Adrenal gland (tissue), 12 donors: ENCODE data around the gene SH2B2. TPM values are rescaled to one million over a fixed set of nuclear protein-coding genes. Genes with fewer than 3 reads are reported as not detected.

ENCODE experiments used
- DNase-seq, 7 donors: peaks; one replicate each; pipeline ENCODE4 v3.0.0-alpha.2; 2019 to 2020
- H3K27ac ChIP-seq, 5 donors: fragments of 200-600 bp; sonication (generic) in 4 of 5; 1 replicate in 3 of 5; 2 replicates in 2 of 5; pipeline versions ENCODE4 v1.5.1 to v1.8.0; 2016 to 2020; ENCODE audit warnings: mild to moderate bottlenecking in 1 of 5
- H3K27me3 ChIP-seq: fragments of 200-600 bp; 2 replicates; pipeline ENCODE4 v1.8.0; 2021
- H3K36me3 ChIP-seq, 2 donors: fragments of 200-600 bp; replicated peaks in 1 of 2; 1 replicate in 1 of 2; 2 replicates in 1 of 2; pipeline versions ENCODE4 v1.5.1 to v1.8.0; 2018 to 2022
- H3K4me1 ChIP-seq, 2 donors: fragments of 200-600 bp; replicated peaks in 1 of 2; 1 replicate in 1 of 2; 2 replicates in 1 of 2; pipeline versions ENCODE4 v1.5.1 to v1.8.0; 2018 to 2021
- H3K4me3 ChIP-seq, 4 donors: fragments of 200-600 bp; sonication (generic) in 3 of 4; one replicate each; pipeline ENCODE4 v1.5.1; 2016 to 2018
- H3K9me3 ChIP-seq, 3 donors: fragments of 200-600 bp; sonication (generic) in 1 of 3; replicated peaks in 1 of 3; 1 replicate in 2 of 3; 2 replicates in 1 of 3; pipeline versions ENCODE4 v1.5.1 to v1.8.0; 2016 to 2021
- POLR2A ChIP-seq, 2 donors: fragments of 450-650 bp; IDR thresholded peaks; one replicate each; pipeline ENCODE4 v1.6.1; 2017; ENCODE audit warnings: antibody characterized with exemption in 2 of 2, mild to moderate bottlenecking in 2 of 2, moderate library complexity in 1 of 2
- WGBS, 4 donors: extraction: QIAGEN DNeasy Blood & Tissue Kit in 2 of 4; methylation state at CpG; one replicate each; pipeline versions ENCODE4 v1.1.5 to v1.1.7; 2013 to 2017; 5-methylcytosine and 5-hydroxymethylcytosine counted together
- intact Hi-C, 2 donors: fragments of 100-400 bp; cut with DNase I; formaldehyde crosslinking; loops; one replicate each; pipeline versions ENCODE4 v1.14.1 to v1.15.0; 2022 to 2023
- polyA plus RNA-seq, 3 donors: library from polyadenylated mRNA; stranded (reverse); fragments of 200-250 nt in 2 of 3; fragments of 350-450 nt in 1 of 3; fragmentation: Illumina TruSeq in 1 of 3; extraction: RNeasy Lipid Tissue Mini Kit (QIAGEN cat#74804) in 1 of 3; gene quantifications; one replicate each; pipeline ENCODE4 v1.2.3, GENCODE V29; 2013 to 2014
- total RNA-seq, 9 donors: library from RNA; depleted of rRNA in 4 of 9; stranded (reverse); fragments of >200 nt in 4 of 9; fragments of 120-200 nt in 1 of 9; fragmentation: NEBNext Ultra II Directional in 1 of 9; extraction: Animal tissue kit (Norgen Biotek cat#: 25700) in 1 of 9; gene quantifications; one replicate each; pipeline versions ENCODE4 v1.1.0 to v1.2.4, GENCODE V29; 2013 to 2023
- TF ChIP-seq, protein P1 (sequence below), 6 experiments: fragments of 450-650 bp in 4 of 6; fragments of 200-600 bp in 2 of 6; sonication (generic) in 1 of 6; IDR thresholded peaks; 1 replicate in 5 of 6; 2 replicates in 1 of 6; pipeline versions ENCODE4 v1.5.1 to v1.8.0; 2016 to 2021; ENCODE audit warnings: antibody characterized with exemption in 6 of 6, mild to moderate bottlenecking in 2 of 6, moderate library complexity in 1 of 6
- donor health status: healthy with polysubstance abuse.
- donor health status: Bipolar disorder and iron deficiency.
- donor health status: DM: yes; HTN: yes; CAD: no.
- donor health status: DM: no; HTN: no; CAD: no.
- donor health status: DM: no; HTN: no; CAD: no.
- donor health status: DM: yes; HTN: yes; CAD: no.

The SH2B2 gene
- total and polyA plus RNA-seq, 12 donors: 0.55 to 22.8 (median 5.0) TPM

DNA sequence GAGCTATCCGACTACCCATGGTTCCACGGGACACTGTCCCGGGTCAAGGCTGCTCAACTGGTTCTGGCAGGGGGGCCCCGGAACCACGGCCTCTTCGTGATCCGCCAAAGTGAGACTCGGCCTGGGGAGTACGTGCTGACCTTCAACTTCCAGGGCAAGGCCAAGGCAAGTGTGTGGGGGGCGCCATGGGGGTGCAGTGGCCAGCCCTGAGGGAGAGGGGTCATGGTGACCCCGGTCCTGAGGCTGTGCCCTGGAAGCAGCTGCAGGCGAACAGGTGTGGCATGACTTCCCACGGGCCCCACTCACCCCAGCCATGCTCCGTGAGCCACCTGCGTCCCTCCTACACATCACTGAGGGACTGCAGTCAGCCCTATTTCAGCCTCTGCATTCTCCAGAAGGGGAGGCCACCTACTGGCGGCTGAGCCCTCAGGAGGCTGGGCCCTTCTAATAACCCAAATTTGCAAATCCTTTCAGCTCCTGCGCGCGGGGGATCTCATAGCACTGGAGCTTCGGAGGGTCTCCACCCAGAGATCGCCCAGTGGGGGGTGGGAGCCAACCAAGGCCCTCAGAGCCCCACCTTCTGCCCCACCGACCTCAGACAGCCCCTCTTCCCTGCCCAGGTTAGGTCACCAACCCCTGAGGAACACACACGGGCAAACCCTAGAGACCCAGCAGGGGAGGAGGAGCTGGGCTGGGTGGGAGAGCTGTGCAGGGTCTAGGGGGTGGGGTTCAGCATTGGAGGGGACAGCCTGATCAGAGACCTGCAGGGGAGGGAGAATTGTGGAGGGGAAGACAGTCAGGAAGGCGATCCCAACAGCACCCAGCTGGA is 30.8 kb downstream of the SH2B2 start:
- WGBS, 4 donors: 67 to 79% (median 74%) methylated on average over 15 to 24 of the region's 24 CpGs
- TF ChIP-seq POLR2A (IDR thresholded peaks at IDR 0.05): no peak
- TF ChIP-seq, protein P1, sequence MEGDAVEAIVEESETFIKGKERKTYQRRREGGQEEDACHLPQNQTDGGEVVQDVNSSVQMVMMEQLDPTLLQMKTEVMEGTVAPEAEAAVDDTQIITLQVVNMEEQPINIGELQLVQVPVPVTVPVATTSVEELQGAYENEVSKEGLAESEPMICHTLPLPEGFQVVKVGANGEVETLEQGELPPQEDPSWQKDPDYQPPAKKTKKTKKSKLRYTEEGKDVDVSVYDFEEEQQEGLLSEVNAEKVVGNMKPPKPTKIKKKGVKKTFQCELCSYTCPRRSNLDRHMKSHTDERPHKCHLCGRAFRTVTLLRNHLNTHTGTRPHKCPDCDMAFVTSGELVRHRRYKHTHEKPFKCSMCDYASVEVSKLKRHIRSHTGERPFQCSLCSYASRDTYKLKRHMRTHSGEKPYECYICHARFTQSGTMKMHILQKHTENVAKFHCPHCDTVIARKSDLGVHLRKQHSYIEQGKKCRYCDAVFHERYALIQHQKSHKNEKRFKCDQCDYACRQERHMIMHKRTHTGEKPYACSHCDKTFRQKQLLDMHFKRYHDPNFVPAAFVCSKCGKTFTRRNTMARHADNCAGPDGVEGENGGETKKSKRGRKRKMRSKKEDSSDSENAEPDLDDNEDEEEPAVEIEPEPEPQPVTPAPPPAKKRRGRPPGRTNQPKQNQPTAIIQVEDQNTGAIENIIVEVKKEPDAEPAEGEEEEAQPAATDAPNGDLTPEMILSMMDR (IDR thresholded peaks at IDR 0.05): no peak
- no peak overlapping the region for H3K27ac ChIP-seq
- H3K4me1 ChIP-seq: peaks cover 0 to 5% of the 10 kb centered on the region in 2 donors
- intact Hi-C loops: no loop called here
- H3K27me3 ChIP-seq: no peaks in the 10 kb centered on the region
- DNase-seq: no peak
- H3K9me3 ChIP-seq: no peaks in the 10 kb centered on the region
- no peaks in the 10 kb centered on the region for H3K36me3 ChIP-seq
- no peak overlapping the region for H3K4me3 ChIP-seq

DNA sequence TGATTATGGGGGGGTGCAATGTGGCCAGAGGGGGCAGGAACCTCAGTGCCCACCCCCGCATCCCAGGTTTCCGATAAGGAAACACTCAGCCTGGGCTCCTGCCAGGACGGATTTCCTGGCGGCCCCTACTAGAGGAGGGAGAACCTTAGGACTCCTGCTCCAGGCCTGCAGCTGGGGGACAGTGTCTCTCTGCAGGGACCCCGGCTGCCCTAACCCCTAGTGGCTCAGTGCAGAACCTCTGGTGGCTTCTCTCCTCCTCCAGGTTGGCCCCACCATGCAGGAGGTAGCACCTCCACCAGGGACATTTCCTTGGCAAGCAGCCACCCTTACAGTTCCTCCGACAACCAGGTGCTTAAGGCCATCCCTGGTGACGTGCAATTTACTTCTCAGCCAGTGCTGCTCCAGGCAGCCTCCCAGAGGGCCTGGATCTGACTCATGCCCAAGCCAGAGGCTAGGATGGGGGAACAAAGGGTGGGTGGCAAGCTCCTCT is 31.9 kb downstream of the SH2B2 start:
- Histone ChIP-seq H3K9me3 (no peaks in the 10 kb centered on the region), H3K36me3 (no peaks in the 10 kb centered on the region), H3K4me3 (no peak overlapping the region), H3K27ac (peak overlapping the region in 1 of 5 donors; percentile 34), H3K4me1 (peaks cover 0 to 5% of the 10 kb centered on the region in 2 donors), H3K27me3 (no peaks in the 10 kb centered on the region)
- WGBS, 4 donors: 72 to 100% (median 85%) methylated on average over 4 to 7 of the region's 7 CpGs
- peak in 5 of 7 donors; percentile 24 to 79 (median 42) for DNase-seq
- TF ChIP-seq, protein P1 (IDR thresholded peaks at IDR 0.05): peak in 1 of 6 experiments; percentile 7
- no peak for TF ChIP-seq POLR2A (IDR thresholded peaks at IDR 0.05)
- intact Hi-C loops: no loop called here

DNA sequence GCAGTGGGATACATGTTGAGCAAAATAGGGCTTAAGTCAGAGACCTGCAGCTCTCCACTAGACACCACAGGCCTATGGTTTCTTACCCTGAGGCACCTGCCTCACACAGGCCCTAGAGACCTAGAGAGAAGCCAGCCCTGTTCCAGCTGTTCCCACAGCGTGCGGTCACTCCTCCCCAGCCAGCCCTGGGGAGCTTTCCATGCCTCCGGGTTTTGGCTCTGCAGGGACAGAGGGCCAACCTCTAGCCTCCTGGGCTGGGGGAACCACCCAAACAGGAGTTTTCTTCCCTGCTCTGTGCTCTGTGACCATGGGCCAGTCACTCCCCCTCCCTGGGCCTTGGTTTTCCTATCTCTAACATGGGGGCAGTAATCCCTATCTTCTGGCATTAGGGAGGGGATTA is 33.0 kb downstream of the SH2B2 start:
- H3K4me3 ChIP-seq: no peak overlapping the region
- H3K4me1 ChIP-seq: peaks cover 0 to 5% of the 10 kb centered on the region in 2 donors
- intact Hi-C loops: no loop called here
- no peaks in the 10 kb centered on the region for H3K27me3 ChIP-seq
- DNase-seq: no peak
- no peak overlapping the region for H3K27ac ChIP-seq
- no peaks in the 10 kb centered on the region for H3K36me3 ChIP-seq
- H3K9me3 ChIP-seq: no peaks in the 10 kb centered on the region
- TF ChIP-seq, protein P1 (IDR thresholded peaks at IDR 0.05): no peak
- TF ChIP-seq POLR2A (IDR thresholded peaks at IDR 0.05): no peak
- WGBS, 4 donors: 81 to 98% (median 95%) methylated on average over 3 of the region's 3 CpGs; no CpG with 5 or more reads in 1 of the 4 donors

DNA sequence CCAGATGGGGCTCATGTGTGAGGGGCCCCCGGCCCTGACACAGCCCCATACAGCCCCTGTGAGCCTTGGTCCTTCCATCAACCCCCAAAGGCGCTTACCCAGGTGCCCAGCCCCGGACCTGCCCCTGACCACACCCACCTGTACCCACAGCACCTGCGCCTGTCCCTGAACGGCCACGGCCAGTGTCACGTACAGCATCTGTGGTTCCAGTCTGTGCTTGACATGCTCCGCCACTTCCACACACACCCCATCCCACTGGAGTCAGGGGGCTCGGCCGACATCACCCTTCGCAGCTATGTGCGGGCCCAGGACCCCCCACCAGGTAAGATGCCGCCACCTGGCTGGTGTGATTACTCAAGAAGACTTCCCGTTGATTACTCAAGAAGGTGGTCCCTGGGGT is 33.5 kb downstream of the SH2B2 start:
- no peak for DNase-seq
- TF ChIP-seq, protein P1 (IDR thresholded peaks at IDR 0.05): no peak
- TF ChIP-seq POLR2A (IDR thresholded peaks at IDR 0.05): no peak

More for the DNA sequence above, 33.5 kb downstream of the SH2B2 start:
- WGBS, 4 donors: 92 to 100% (median 95%) methylated on average over 3 to 14 of the region's 14 CpGs
- H3K9me3 ChIP-seq: no peaks in the 10 kb centered on the region
- intact Hi-C loops: no loop called here
- no peaks in the 10 kb centered on the region for H3K36me3 ChIP-seq
- no peak overlapping the region for H3K4me3 ChIP-seq
- H3K4me1 ChIP-seq: peaks cover 0 to 5% of the 10 kb centered on the region in 2 donors
- H3K27me3 ChIP-seq: no peaks in the 10 kb centered on the region
- no peak overlapping the region for H3K27ac ChIP-seq
